IMR-90 (cell line): ENCODE results near the gene RAB3C. TPM values are rescaled to one million over a fixed set of nuclear protein-coding genes. Genes with fewer than 3 reads are reported as not detected.

Experiments
- ATAC-seq: fragments of 200-7000 bp; cut with Tn5 transposase; 2 replicates; pipeline ENCODE4 v1.9.1; 2020; ENCODE audit warnings: low read depth, mild to moderate bottlenecking, moderate library complexity
- BruUV-seq: library from RNA; stranded (reverse); fragments of 400-500 nt; replicated peaks from 2 replicates; lab custom pipeline; 2021; lab: Mats Ljungman, UMichigan
- CTCF ChIA-PET: fragments of 300-600 bp; formaldehyde crosslinking; extraction: SDS; loops from one replicate; lab custom pipeline; 2021; ENCODE audit warnings: antibody characterized with exemption; lab: Yijun Ruan, JAX
- POLR2A ChIA-PET: fragments of 300-600 bp; sonication (Branson Sonifier 250); formaldehyde crosslinking; loops from one replicate; lab custom pipeline; 2022; ENCODE audit warnings: antibody characterized with exemption; ENCODE audit not compliant: unreplicated experiment; lab: Charles Lee
- DNase-seq: peaks from one replicate; pipeline ENCODE4 v3.0.0; 2013
- H2AFZ ChIP-seq: replicated peaks from 2 replicates; pipeline ENCODE3; 2013; ENCODE audit warnings: low read length, mild to moderate bottlenecking; ENCODE audit not compliant: poor library complexity
- H2AK5ac ChIP-seq: 2 replicates; pipeline ENCODE4 v1.6.1; 2013; ENCODE audit warnings: low read depth, low read length, inconsistent platforms
- H2AK9ac ChIP-seq: replicated peaks from 2 replicates; pipeline ENCODE3; 2013; ENCODE audit warnings: mild to moderate bottlenecking, low read depth, low read length, moderate library complexity; ENCODE audit not compliant: poor library complexity
- H2BK120ac ChIP-seq: 2 replicates; pipeline ENCODE4 v1.6.1; 2013; ENCODE audit warnings: low read depth, low read length, inconsistent platforms
- H2BK15ac ChIP-seq: 3 replicates; pipeline ENCODE4 v1.6.1; 2013; ENCODE audit warnings: low read depth, low read length, inconsistent platforms
- H2BK20ac ChIP-seq: 2 replicates; pipeline ENCODE4 v1.6.1; 2013; ENCODE audit warnings: low read depth, mild to moderate bottlenecking, inconsistent platforms, low read length, moderate library complexity
- H2BK5ac ChIP-seq: 2 replicates; pipeline ENCODE4 v1.6.1; 2013; ENCODE audit warnings: mild to moderate bottlenecking, low read depth, low read length, inconsistent platforms; ENCODE audit not compliant: poor library complexity, severe bottlenecking
- H3K14ac ChIP-seq: replicated peaks from 2 replicates; pipeline ENCODE4 v1.6.1; 2013; ENCODE audit warnings: low read depth, low read length, inconsistent platforms
- H3K18ac ChIP-seq: 2 replicates; pipeline ENCODE4 v1.6.1; 2013; ENCODE audit warnings: low read depth, low read length, control low read depth
- H3K23ac ChIP-seq: 2 replicates; pipeline ENCODE4 v1.6.1; 2013; ENCODE audit warnings: low read depth, low read length, inconsistent platforms
- H3K27ac ChIP-seq: 2 replicates; pipeline ENCODE4 v1.5.1; 2013; ENCODE audit warnings: mild to moderate bottlenecking, control low read depth, low read length; ENCODE audit not compliant: insufficient read depth
- H3K27me3 ChIP-seq: 2 replicates; pipeline ENCODE4 v1.6.1; 2013; ENCODE audit warnings: low read length; ENCODE audit not compliant: control insufficient read depth, insufficient read depth
- H3K36me3 ChIP-seq: 2 replicates; pipeline ENCODE4 v1.6.1; 2013; ENCODE audit warnings: low read length, mixed read lengths; ENCODE audit not compliant: control insufficient read depth, insufficient read depth
- H3K4ac ChIP-seq: 2 replicates; pipeline ENCODE4 v1.6.1; 2013; ENCODE audit warnings: low read depth, low read length, inconsistent platforms
- H3K4me1 ChIP-seq: 2 replicates; pipeline ENCODE4 v1.6.1; 2013; ENCODE audit warnings: low read length, mixed read lengths; ENCODE audit not compliant: control insufficient read depth, insufficient read depth
- H3K4me2 ChIP-seq: 2 replicates; pipeline ENCODE4 v1.6.1; 2013; ENCODE audit warnings: low read depth, mild to moderate bottlenecking, control low read depth, low read length, moderate library complexity
- H3K4me3 ChIP-seq: 2 replicates; pipeline ENCODE4 v1.5.1; 2013; ENCODE audit warnings: low read depth, mild to moderate bottlenecking, control low read depth, low read length, moderate library complexity; ENCODE audit not compliant: insufficient read depth
- H3K56ac ChIP-seq: 2 replicates; pipeline ENCODE4 v1.6.1; 2013; ENCODE audit warnings: low read length, inconsistent platforms; ENCODE audit not compliant: insufficient read depth; ENCODE audit errors: extremely low read depth
- H3K79me1 ChIP-seq, 2 experiments: 2 replicates each; pipeline ENCODE4 v1.6.1; 2013; ENCODE audit warnings: low read length in 2 of 2, inconsistent platforms in 1 of 2, low read depth in 1 of 2
- H3K9ac ChIP-seq: 2 replicates; pipeline ENCODE4 v1.6.1; 2013; ENCODE audit warnings: low read depth, low read length, control low read depth
- H3K9me1 ChIP-seq: 2 replicates; pipeline ENCODE4 v1.6.1; 2013; ENCODE audit warnings: low read length, inconsistent platforms; ENCODE audit not compliant: insufficient read depth
- H3K9me3 ChIP-seq: 2 replicates; pipeline ENCODE4 v1.6.1; 2013; ENCODE audit warnings: low read length; ENCODE audit not compliant: control insufficient read depth, insufficient read depth
- H4K20me1 ChIP-seq: 2 replicates; pipeline ENCODE4 v1.6.1; 2013; ENCODE audit warnings: low read length, inconsistent platforms; ENCODE audit not compliant: insufficient read depth
- H4K5ac ChIP-seq: 2 replicates; pipeline ENCODE4 v1.6.1; 2013; ENCODE audit warnings: mild to moderate bottlenecking, low read depth, low read length, control low read depth
- H4K8ac ChIP-seq, 2 experiments: 2 replicates each; pipeline ENCODE4 v1.6.1; 2013; ENCODE audit warnings: low read depth in 2 of 2, low read length in 2 of 2, control low read depth in 1 of 2, inconsistent platforms in 1 of 2
- H4K91ac ChIP-seq: 2 replicates; pipeline ENCODE4 v1.6.1; 2013; ENCODE audit warnings: low read depth, low read length, inconsistent platforms; ENCODE audit not compliant: insufficient read depth
- BHLHE40 ChIP-seq: fragments of 150-350 bp; IDR thresholded peaks from 2 replicates; pipeline ENCODE4 v1.6.1; 2016; ENCODE audit warnings: mild to moderate bottlenecking, low read depth, low read length
- CEBPB ChIP-seq: IDR thresholded peaks from 2 replicates; pipeline ENCODE4 v1.6.1; 2012; ENCODE audit warnings: low read depth, low read length, improper control_type of control experiment
- CHD1 ChIP-seq: IDR thresholded peaks from 2 replicates; pipeline ENCODE4 v1.6.1; 2012; ENCODE audit warnings: low read depth, low read length, improper control_type of control experiment
- CTCF ChIP-seq: conservative IDR thresholded peaks from 2 replicates; pipeline ENCODE4 v1.5.1; 2012; ENCODE audit warnings: mild to moderate bottlenecking, low read depth, low read length, improper control_type of control experiment
- MAZ ChIP-seq: IDR thresholded peaks from 2 replicates; pipeline ENCODE4 v1.6.1; 2012; ENCODE audit warnings: low read depth, mild to moderate bottlenecking, low read length, improper control_type of control experiment, moderate library complexity, borderline replicate concordance
- MXI1 ChIP-seq: IDR thresholded peaks from 2 replicates; pipeline ENCODE4 v1.6.1; 2012; ENCODE audit warnings: low read depth, mild to moderate bottlenecking, low read length, moderate library complexity, borderline replicate concordance
- NFE2L2 ChIP-seq: fragments of 150-350 bp; IDR thresholded peaks from 2 replicates; pipeline ENCODE4 v1.6.1; 2016; ENCODE audit warnings: low read depth, mild to moderate bottlenecking, low read length
- RAD21 ChIP-seq: IDR thresholded peaks from 2 replicates; pipeline ENCODE4 v1.6.1; 2012; ENCODE audit warnings: low read length, improper control_type of control experiment
- RFX5 ChIP-seq: IDR thresholded peaks from 2 replicates; pipeline ENCODE4 v1.8.0; 2012; ENCODE audit warnings: low read depth, mild to moderate bottlenecking, low read length, moderate library complexity
- SMC3 ChIP-seq: fragments of 150-350 bp; IDR thresholded peaks from 2 replicates; pipeline ENCODE4 v1.6.1; 2016; ENCODE audit warnings: low read depth, mild to moderate bottlenecking, antibody characterized with exemption, low read length, moderate library complexity
- WGBS, 2 experiments: methylation state at CpG; one replicate each; pipeline versions ENCODE4 v1.1.5 to v1.1.7; 2013; ENCODE audit warnings: missing lambda C conversion rate in 2 of 2; ENCODE audit not compliant: insufficient read length in 1 of 2; ENCODE audit errors: extremely low coverage in 2 of 2; 5-methylcytosine and 5-hydroxymethylcytosine counted together
- dilution Hi-C: fragments of 300-500 bp; cut with HindIII; formaldehyde crosslinking; loops from one replicate; pipeline ENCODE4 v1.14.3; 2018; ENCODE audit warnings: low sequenced_read_pairs; ENCODE audit not compliant: unreplicated experiment
- in situ Hi-C: fragments of 300-500 bp; cut with MboI; formaldehyde crosslinking; loops from 3 replicates; pipeline ENCODE4 v1.14.3; 2019; ENCODE audit warnings: low sequenced_read_pairs, inconsistent platforms, mixed read lengths
- intact Hi-C: fragments of 100-400 bp; cut with micrococcal nuclease; formaldehyde crosslinking; loops from 2 replicates; pipeline ENCODE4 v1.10.0; 2022
- polyA plus RNA-seq, 3 experiments: library from polyadenylated mRNA; depleted of rRNA; stranded (reverse); fragments of >200 nt; gene quantifications; 2 replicates each; pipeline ENCODE4 v1.2.3, GENCODE V29; 2012; ENCODE audit warnings: low replicate concordance in 1 of 3
- total RNA-seq: library from RNA; depleted of rRNA; stranded (reverse); fragments of >200 nt; gene quantifications from 2 replicates; pipeline ENCODE4 v1.2.3, GENCODE V29; 2012

RAB3C gene
- total and polyA plus RNA-seq, 2 of the 4 experiments (the other 2 are of a cell fraction): not detected

GRCh38 chr5:58671155-58671554 lies 88.3 kb downstream of the RAB3C start:
- H3K56ac ChIP-seq: no peak overlapping the region
- H2BK120ac ChIP-seq: no peak overlapping the region
- dilution Hi-C loops: no loop called here
- no peak overlapping the region for H2AK5ac ChIP-seq
- no peak overlapping the region for H3K23ac ChIP-seq
- H3K9me1 ChIP-seq: no peaks in the 10 kb centered on the region
- no peak overlapping the region for H3K18ac ChIP-seq
- H3K27me3 ChIP-seq: no peaks in the 10 kb centered on the region
- H3K4me3 ChIP-seq: no peak overlapping the region
- no peak overlapping the region for H3K27ac ChIP-seq
- H2AK9ac ChIP-seq: no peak overlapping the region
- no peaks in the 10 kb centered on the region for H3K36me3 ChIP-seq
- H4K91ac ChIP-seq: no peak overlapping the region
- H3K4me2 ChIP-seq: no peak overlapping the region
- H4K5ac ChIP-seq: no peak overlapping the region
- ChIA-PET CTCF (no interaction called here), POLR2A (no interaction called here)
- no peak overlapping the region for H3K14ac ChIP-seq
- DNase-seq: no peak
- H3K4me1 ChIP-seq: no peaks in the 10 kb centered on the region
- no peak overlapping the region for H2BK5ac ChIP-seq
- H3K79me1 ChIP-seq: no peaks in the 10 kb centered on the region
- TF ChIP-seq CHD1: no peak
- no peak for TF ChIP-seq CEBPB
- TF ChIP-seq RFX5: no peak
- TF ChIP-seq NFE2L2: no peak
- no peak for TF ChIP-seq SMC3
- TF ChIP-seq MAZ: no peak
- TF ChIP-seq BHLHE40: no peak
- no peak for TF ChIP-seq MXI1
- no peak for TF ChIP-seq CTCF
- TF ChIP-seq RAD21: no peak
- no peak overlapping the region for H2BK15ac ChIP-seq
- no TSS peak for BruUV-seq
- H3K4ac ChIP-seq: no peak overlapping the region
- no peaks in the 10 kb centered on the region for H3K9me3 ChIP-seq
- no peak overlapping the region for H2BK20ac ChIP-seq
- H3K9ac ChIP-seq: no peak overlapping the region
- ATAC-seq: no peak
- intact Hi-C loops: no loop called here
- in situ Hi-C loops: no loop called here
- H2AFZ ChIP-seq: no peak overlapping the region
- no CpG with 5 or more reads among the region's 4 CpGs for WGBS, 2 experiments
- H4K8ac ChIP-seq: no peak overlapping the region
- no peaks in the 10 kb centered on the region for H4K20me1 ChIP-seq
